ENCODE results near the gene SFMBT1.

- TF ChIP-seq GATA2 (IDR thresholded peaks at IDR 0.05; ENCODE audit: low read depth, low read length), result no peak
- TF ChIP-seq GATA3 (IDR thresholded peaks at IDR 0.05; ENCODE audit: low read depth, low read length), result no peak
Measured at GRCh38 chr3:53068176-53068575, 22.3 kb upstream of the SFMBT1 start.
